ENCODE results near the gene GRB2.
"Not testable (repeated sequence)": the region's sequence is repeated elsewhere in the genome, so short reads cannot be mapped to it uniquely, and the experiment has no call there.

GRB2 gene

GRCh38 chr17:75349589-75349988 is 55.9 kb downstream of the GRB2 start:
- Histone ChIP-seq H3K4me2 (ENCODE audit: low read length) (no peak overlapping the region), H2AFZ (ENCODE audit: low read depth, low read length) (no peak overlapping the region), H3K4me3 (ENCODE audit: low read length) (no peak overlapping the region), H3K27ac (ENCODE audit: low read length) (no peak overlapping the region), H3K79me2 (ENCODE audit: low read length) (peaks cover 97% of the 10 kb centered on the region), H3K4me1 (ENCODE audit: low read length) (peaks cover 59% of the 10 kb centered on the region), H3K36me3 (replicated peaks; ENCODE audit: low read depth, low read length) (peaks cover 3% of the 10 kb centered on the region), H3K9me3 (ENCODE audit: insufficient read depth, low read length) (peaks cover 3% of the 10 kb centered on the region; the same call in 1 of the 2 replicates), H4K20me1 (ENCODE audit: insufficient read depth, low read length) (peaks cover 90% of the 10 kb centered on the region), H3K9ac (ENCODE audit: low read length) (no peak overlapping the region), H3K27me3 (ENCODE audit: low read depth, low read length) (no peaks in the 10 kb centered on the region)
- TF ChIP-seq EZH2phosphoT487 (IDR thresholded peaks at IDR 0.05; ENCODE audit: low read depth) (no peak), CTCF (IDR thresholded peaks at IDR 0.05; ENCODE audit: low read depth, low read length) (no peak)

GRCh38 chr17:75348386-75349012 is 57.0 kb downstream of the GRB2 start:
- Histone ChIP-seq H2AFZ (ENCODE audit: low read depth, low read length) (no peak overlapping the region), H3K4me2 (ENCODE audit: low read length) (peak overlapping the region; percentile 83; the same call in 1 of the 2 replicates), H3K27me3 (ENCODE audit: low read depth, low read length) (no peaks in the 10 kb centered on the region), H4K20me1 (ENCODE audit: insufficient read depth, low read length) (peaks cover 91% of the 10 kb centered on the region), H3K36me3 (replicated peaks; ENCODE audit: low read depth, low read length) (peaks cover 3% of the 10 kb centered on the region), H3K4me1 (ENCODE audit: low read length) (peaks cover 70% of the 10 kb centered on the region), H3K9me3 (ENCODE audit: insufficient read depth, low read length) (peaks cover 3% of the 10 kb centered on the region; the same call in 1 of the 2 replicates), H3K4me3 (ENCODE audit: low read length) (no peak overlapping the region), H3K79me2 (ENCODE audit: low read length) (peaks cover 99% of the 10 kb centered on the region), H3K9ac (ENCODE audit: low read length) (no peak overlapping the region), H3K27ac (ENCODE audit: low read length) (no peak overlapping the region)
- TF ChIP-seq CTCF (IDR thresholded peaks at IDR 0.05; ENCODE audit: low read depth, low read length) (no peak), EZH2phosphoT487 (IDR thresholded peaks at IDR 0.05; ENCODE audit: low read depth) (no peak)

GRCh38 chr17:75346906-75347305 is 58.6 kb downstream of the GRB2 start:
- peaks cover 3% of the 10 kb centered on the region for H3K36me3 ChIP-seq (replicated peaks; ENCODE audit: low read depth, low read length)
- H3K4me1 ChIP-seq (ENCODE audit: low read length), result peaks cover 65% of the 10 kb centered on the region
- H3K9me3 ChIP-seq (ENCODE audit: insufficient read depth, low read length), result peaks cover 3% of the 10 kb centered on the region; the same call in 1 of the 2 replicates
- H3K9ac ChIP-seq (ENCODE audit: low read length), result peak overlapping the region; percentile 19; the same call in 1 of the 2 replicates
- H4K20me1 ChIP-seq (ENCODE audit: insufficient read depth, low read length), result peaks cover 92% of the 10 kb centered on the region
- no peak overlapping the region for H2AFZ ChIP-seq (ENCODE audit: low read depth, low read length)
- H3K4me3 ChIP-seq (ENCODE audit: low read length), result peak overlapping the region; percentile 77
- peaks cover 99% of the 10 kb centered on the region for H3K79me2 ChIP-seq (ENCODE audit: low read length)
- H3K27me3 ChIP-seq (ENCODE audit: low read depth, low read length), result no peaks in the 10 kb centered on the region
- peak overlapping the region; percentile 79 for H3K27ac ChIP-seq (ENCODE audit: low read length)
- TF ChIP-seq EZH2phosphoT487 (IDR thresholded peaks at IDR 0.05; ENCODE audit: low read depth) (no peak), CTCF (IDR thresholded peaks at IDR 0.05; ENCODE audit: low read depth, low read length) (no peak)
- peak overlapping the region; percentile 83 for H3K4me2 ChIP-seq (ENCODE audit: low read length)

- not testable (repeated sequence) for H3K9me3 ChIP-seq (ENCODE audit: insufficient read depth, low read length); H2AFZ ChIP-seq (ENCODE audit: low read depth, low read length); H3K27me3 ChIP-seq (ENCODE audit: low read depth, low read length); H3K36me3 ChIP-seq (replicated peaks; ENCODE audit: low read depth, low read length)
- Histone ChIP-seq H3K4me3 (ENCODE audit: low read length) (peak overlapping the region; percentile 77), H3K27ac (ENCODE audit: low read length) (peak overlapping the region; percentile 79), H3K79me2 (ENCODE audit: low read length) (peaks cover 99% of the 10 kb centered on the region), H4K20me1 (ENCODE audit: insufficient read depth, low read length) (peaks cover 92% of the 10 kb centered on the region), H3K4me1 (ENCODE audit: low read length) (peaks cover 65% of the 10 kb centered on the region), H3K9ac (ENCODE audit: low read length) (peak overlapping the region; percentile 57; the same call in 1 of the 2 replicates), H3K4me2 (ENCODE audit: low read length) (peak overlapping the region; percentile 83)
These were observed 59.1 kb downstream of the GRB2 start for GRCh38 chr17:75346368-75346767.
